Activated B cell treated with CpG ODN at 0.5 μM for 24 hours (primary cell): Measurements from ENCODE around the gene SPON1. TPM values are rescaled to one million over a fixed set of nuclear protein-coding genes. Genes with fewer than 3 reads are reported as not detected.

ENCODE experiments used
- ATAC-seq: fragments of 200-7000 bp; cut with Tn5 transposase; one replicate; pipeline ENCODE4 v1.10.0; 2021; ENCODE audit warnings: low read depth, mild to moderate bottlenecking, moderate library complexity
- CTCF ChIA-PET: fragments of 350-600 bp; sonication (Branson Sonifier 250); formaldehyde crosslinking; loops from one replicate; lab custom pipeline; 2021; ENCODE audit warnings: antibody characterized with exemption; lab: Charles Lee
- POLR2A ChIA-PET: fragments of 350-600 bp; sonication (Branson Sonifier 250); formaldehyde crosslinking; loops from one replicate; lab custom pipeline; 2021; ENCODE audit warnings: antibody characterized with exemption; lab: Charles Lee
- DNase-seq: peaks from one replicate; pipeline ENCODE4 v3.0.0; 2022
- H3K27ac Mint-ChIP-seq: one replicate; pipeline ENCODE4 v1.8.0; 2020; ENCODE audit warnings: mixed read lengths
- H3K27me3 Mint-ChIP-seq: one replicate; pipeline ENCODE4 v1.8.0; 2021; ENCODE audit warnings: mixed read lengths
- H3K36me3 Mint-ChIP-seq: one replicate; pipeline ENCODE4 v1.8.0; 2021; ENCODE audit warnings: low read depth, mixed read lengths
- H3K4me1 Mint-ChIP-seq: one replicate; pipeline ENCODE4 v1.8.0; 2021; ENCODE audit warnings: mixed read lengths
- H3K4me3 Mint-ChIP-seq: one replicate; pipeline ENCODE4 v1.8.0; 2020; ENCODE audit warnings: mild to moderate bottlenecking, mixed read lengths
- H3K9me3 Mint-ChIP-seq: one replicate; pipeline ENCODE4 v1.8.0; 2020; ENCODE audit warnings: mixed read lengths
- intact Hi-C: fragments of 100-400 bp; cut with micrococcal nuclease; formaldehyde crosslinking; loops from one replicate; pipeline ENCODE4 v1.15.1; 2024
- total RNA-seq: library from RNA; stranded (reverse); gene quantifications from 2 replicates; pipeline ENCODE4 v1.2.3, GENCODE V29; 2022
- TF ChIP-seq, protein P1 (sequence below): fragments of 200-600 bp; IDR thresholded peaks from one replicate; pipeline ENCODE4 v1.8.0; 2022; ENCODE audit warnings: antibody characterized with exemption, mild to moderate bottlenecking

Gene SPON1
- total RNA-seq, 1 donor from 2014 or later = not detected

DNA sequence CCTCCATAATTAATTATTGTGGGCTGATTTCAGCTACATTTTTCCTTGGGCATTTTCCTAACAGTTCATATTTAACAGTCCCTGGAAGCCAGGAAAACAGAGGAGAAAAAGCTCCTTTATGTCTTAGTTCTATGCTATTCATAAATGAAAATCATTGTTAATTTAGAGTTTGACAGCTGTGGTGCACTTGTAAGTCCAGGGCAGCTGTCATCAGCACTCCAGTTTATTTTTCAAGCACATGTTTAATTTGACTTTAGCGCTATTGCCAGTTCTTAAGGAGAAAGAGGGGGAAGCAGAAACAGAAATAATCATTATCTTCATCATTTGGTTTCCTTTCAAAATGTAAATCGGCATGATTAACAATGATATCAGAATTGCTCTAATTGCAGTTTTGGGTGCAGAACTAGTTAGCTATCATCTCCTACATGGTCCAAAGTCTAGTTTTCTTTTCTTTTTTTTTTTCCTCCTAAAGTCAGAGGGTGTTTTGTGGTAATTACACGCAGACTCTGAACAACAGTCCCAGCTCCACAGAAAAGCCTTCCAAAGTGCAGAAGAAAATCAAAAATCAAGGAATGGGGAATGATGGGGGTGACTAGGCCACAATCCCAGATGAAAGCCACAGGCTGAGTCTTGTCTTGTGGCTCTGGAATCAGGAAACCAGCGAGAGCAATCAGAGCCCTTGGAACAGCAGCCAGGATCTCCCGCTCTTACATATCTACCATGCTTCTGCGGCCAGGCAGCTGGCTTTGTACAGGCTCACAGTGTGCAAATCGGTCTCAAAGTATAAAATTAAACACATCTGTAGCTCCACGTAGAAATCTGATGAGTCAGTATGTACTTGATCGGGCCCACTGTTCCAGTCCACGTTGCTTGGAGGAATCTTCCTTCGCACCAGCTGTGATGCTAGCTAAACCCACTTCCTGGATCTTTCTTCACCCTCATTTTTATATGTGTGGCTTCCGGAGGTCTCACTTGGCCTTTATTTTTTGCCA, 91.9 kb downstream of the SPON1 start:
- Mint-ChIP-seq H3K4me1 (no peaks in the 10 kb centered on the region), H3K27ac (no peak overlapping the region), H3K36me3 (no peaks in the 10 kb centered on the region), H3K4me3 (no peak overlapping the region), H3K9me3 (no peaks in the 10 kb centered on the region), H3K27me3 (peaks cover 10% of the 10 kb centered on the region)
- intact Hi-C loops = no loop called here
- POLR2A ChIA-PET = no interaction called here
- ATAC-seq = no peak
- TF ChIP-seq, protein P1, sequence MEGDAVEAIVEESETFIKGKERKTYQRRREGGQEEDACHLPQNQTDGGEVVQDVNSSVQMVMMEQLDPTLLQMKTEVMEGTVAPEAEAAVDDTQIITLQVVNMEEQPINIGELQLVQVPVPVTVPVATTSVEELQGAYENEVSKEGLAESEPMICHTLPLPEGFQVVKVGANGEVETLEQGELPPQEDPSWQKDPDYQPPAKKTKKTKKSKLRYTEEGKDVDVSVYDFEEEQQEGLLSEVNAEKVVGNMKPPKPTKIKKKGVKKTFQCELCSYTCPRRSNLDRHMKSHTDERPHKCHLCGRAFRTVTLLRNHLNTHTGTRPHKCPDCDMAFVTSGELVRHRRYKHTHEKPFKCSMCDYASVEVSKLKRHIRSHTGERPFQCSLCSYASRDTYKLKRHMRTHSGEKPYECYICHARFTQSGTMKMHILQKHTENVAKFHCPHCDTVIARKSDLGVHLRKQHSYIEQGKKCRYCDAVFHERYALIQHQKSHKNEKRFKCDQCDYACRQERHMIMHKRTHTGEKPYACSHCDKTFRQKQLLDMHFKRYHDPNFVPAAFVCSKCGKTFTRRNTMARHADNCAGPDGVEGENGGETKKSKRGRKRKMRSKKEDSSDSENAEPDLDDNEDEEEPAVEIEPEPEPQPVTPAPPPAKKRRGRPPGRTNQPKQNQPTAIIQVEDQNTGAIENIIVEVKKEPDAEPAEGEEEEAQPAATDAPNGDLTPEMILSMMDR = no peak
- CTCF ChIA-PET = no interaction called here
- no peak for DNase-seq

DNA sequence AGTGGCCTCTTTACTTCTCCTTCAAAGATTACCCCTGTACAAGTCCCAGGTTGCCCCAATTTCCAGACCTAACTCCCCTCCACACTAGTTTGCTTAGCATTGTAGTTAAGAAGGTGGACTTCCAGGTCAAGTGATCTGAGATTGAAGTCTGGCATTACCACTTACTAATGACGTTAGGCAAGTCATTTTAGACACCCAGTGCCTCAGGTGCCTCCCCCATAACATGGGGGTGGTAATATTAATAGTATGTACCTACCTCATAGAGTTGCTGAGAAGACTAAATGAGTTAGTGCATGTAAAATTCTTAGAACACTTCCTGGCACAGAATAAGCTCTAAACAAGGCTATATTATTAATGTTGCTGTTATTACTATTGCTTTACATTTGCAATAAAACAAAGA, 93.4 kb downstream of the SPON1 start:
- Mint-ChIP-seq H3K27ac (no peak overlapping the region), H3K4me3 (no peak overlapping the region), H3K4me1 (no peaks in the 10 kb centered on the region), H3K9me3 (no peaks in the 10 kb centered on the region), H3K27me3 (peaks cover 10% of the 10 kb centered on the region), H3K36me3 (no peaks in the 10 kb centered on the region)
- no peak for ATAC-seq
- intact Hi-C loops = no loop called here
- TF ChIP-seq, protein P1 = no peak
- CTCF ChIA-PET = no interaction called here
- POLR2A ChIA-PET = no interaction called here
- no peak for DNase-seq

DNA sequence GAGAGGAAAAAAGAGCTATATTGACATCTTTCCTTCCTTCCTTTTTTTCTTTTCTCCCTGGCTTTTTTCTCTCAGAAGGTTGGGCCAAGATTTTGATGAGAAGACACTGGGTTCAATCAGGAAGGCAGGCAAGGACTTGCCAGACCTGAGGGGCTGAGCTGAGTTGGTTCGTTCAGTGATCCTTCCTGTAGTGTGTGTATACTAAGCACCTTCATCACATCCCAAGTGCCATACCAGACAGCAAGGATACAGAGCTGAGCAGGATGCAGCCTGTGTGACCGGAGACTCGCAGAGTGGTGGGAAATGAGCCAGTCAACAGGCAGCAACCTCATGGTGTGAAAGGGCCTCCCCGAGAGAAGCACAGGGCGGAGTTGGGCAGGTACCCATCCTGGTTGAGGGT, 95.5 kb downstream of the SPON1 start:
- Mint-ChIP-seq H3K4me1 (no peaks in the 10 kb centered on the region), H3K9me3 (no peaks in the 10 kb centered on the region), H3K36me3 (no peaks in the 10 kb centered on the region), H3K27me3 (peaks cover 12% of the 10 kb centered on the region), H3K27ac (no peak overlapping the region), H3K4me3 (no peak overlapping the region)
- ATAC-seq (no peak), DNase-seq (no peak)
- intact Hi-C loops = no loop called here
- ChIA-PET CTCF (no interaction called here), POLR2A (no interaction called here)
- TF ChIP-seq, protein P1 = no peak

DNA sequence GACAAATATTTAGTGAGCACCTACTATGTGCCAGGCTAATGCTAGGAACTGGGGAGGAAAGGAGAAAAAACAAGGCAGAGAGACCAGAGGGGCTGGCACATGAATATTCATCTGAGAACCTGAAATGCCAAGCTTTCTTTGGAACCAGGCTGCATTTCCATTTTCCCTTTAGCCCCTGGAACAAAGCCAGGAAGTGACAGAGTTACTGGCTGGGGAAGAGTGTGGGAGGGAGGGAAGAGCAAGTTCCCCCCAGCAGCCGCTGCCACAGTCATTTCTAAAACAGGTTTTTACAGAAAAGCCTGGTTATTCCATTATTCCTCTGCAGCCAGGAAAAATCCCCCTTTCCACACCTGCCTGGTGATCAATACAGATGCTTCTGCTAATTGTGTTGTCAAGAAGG, 97.0 kb downstream of the SPON1 start:
- no peaks in the 10 kb centered on the region for H3K9me3 Mint-ChIP-seq
- TF ChIP-seq, protein P1 = no peak

DNA sequence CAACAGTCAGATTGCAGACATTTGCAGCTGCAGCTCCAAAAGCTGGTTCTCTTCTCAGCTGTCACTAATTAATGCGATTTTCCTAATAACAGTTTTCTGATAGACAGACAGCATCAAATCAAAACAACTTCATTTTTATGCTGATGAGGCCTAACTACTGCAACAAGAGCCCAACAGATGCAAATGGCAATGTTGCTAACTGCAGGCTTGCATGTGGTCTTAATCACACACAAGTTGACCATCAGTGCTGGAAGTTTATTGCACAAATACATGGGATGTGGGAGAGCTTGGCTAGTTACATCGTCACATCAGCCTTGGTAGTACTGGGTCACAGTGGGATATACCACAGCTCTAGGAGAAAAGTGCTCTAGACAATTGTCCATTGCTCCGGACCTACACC, 99.2 kb downstream of the SPON1 start:
- Mint-ChIP-seq H3K4me1 (no peaks in the 10 kb centered on the region), H3K4me3 (no peak overlapping the region), H3K27me3 (peaks cover 8% of the 10 kb centered on the region), H3K27ac (no peak overlapping the region), H3K9me3 (no peaks in the 10 kb centered on the region), H3K36me3 (no peaks in the 10 kb centered on the region)
- ChIA-PET CTCF (no interaction called here), POLR2A (no interaction called here)
- TF ChIP-seq, protein P1 = no peak
- no peak for ATAC-seq
- intact Hi-C loops = no loop called here
- no peak for DNase-seq

More for the DNA sequence above, 97.0 kb downstream of the SPON1 start:
- CTCF ChIA-PET = no interaction called here
- Mint-ChIP-seq H3K4me3 (no peak overlapping the region), H3K27ac (no peak overlapping the region), H3K27me3 (peaks cover 12% of the 10 kb centered on the region), H3K36me3 (no peaks in the 10 kb centered on the region), H3K4me1 (no peaks in the 10 kb centered on the region)
- DNase-seq = no peak
- POLR2A ChIA-PET = no interaction called here
- intact Hi-C loops = no loop called here
- no peak for ATAC-seq
